DOHH2 (cell line): ENCODE results near the gene METTL26.

ENCODE experiments used
- H3F3A ChIP-seq: fragments of 200-600 bp; sonication (generic), shearing (Covaris generic); 2 replicates; pipeline ENCODE4 v1.6.0; 2016; ENCODE audit warnings: antibody characterized with exemption, mild to moderate bottlenecking; ENCODE audit not compliant: control insufficient read depth, insufficient read depth
- H3K27ac ChIP-seq: fragments of 200-600 bp; sonication (generic); 2 replicates; pipeline ENCODE4 v1.5.1; 2014; ENCODE audit warnings: low read depth, mild to moderate bottlenecking, low read length, moderate library complexity
- H3K27me3 ChIP-seq: fragments of 200-600 bp; sonication (generic); 2 replicates; pipeline ENCODE4 v1.6.1; 2014; ENCODE audit warnings: mild to moderate bottlenecking, low read length, mixed read lengths; ENCODE audit not compliant: control insufficient read depth
- H3K36me3 ChIP-seq: fragments of 200-600 bp; sonication (generic); 2 replicates; pipeline ENCODE4 v1.6.1; 2014; ENCODE audit warnings: mild to moderate bottlenecking, low read length, moderate library complexity, mixed read lengths; ENCODE audit not compliant: control insufficient read depth
- H3K4me1 ChIP-seq: fragments of 200-600 bp; sonication (generic); 2 replicates; pipeline ENCODE4 v1.6.1; 2014; ENCODE audit warnings: mild to moderate bottlenecking, low read length, mixed read lengths; ENCODE audit not compliant: control insufficient read depth
- H3K4me2 ChIP-seq: fragments of 200-600 bp; sonication (generic); 2 replicates; pipeline ENCODE4 v1.6.0; 2014; ENCODE audit warnings: mild to moderate bottlenecking, low read length, moderate library complexity
- H3K4me3 ChIP-seq: fragments of 200-600 bp; sonication (generic); 2 replicates; pipeline ENCODE4 v1.5.1; 2014; ENCODE audit warnings: mild to moderate bottlenecking, low read length, mixed read lengths
- H3K79me2 ChIP-seq: fragments of 200-600 bp; sonication (generic); 2 replicates; pipeline ENCODE4 v1.6.1; 2014; ENCODE audit warnings: mild to moderate bottlenecking, low read length, mixed read lengths; ENCODE audit not compliant: control insufficient read depth
- H3K9me2 ChIP-seq: fragments of 200-600 bp; sonication (generic); replicated peaks from 2 replicates; pipeline ENCODE4 v1.6.1; 2014; ENCODE audit warnings: mild to moderate bottlenecking, low read length, mixed read lengths; ENCODE audit not compliant: control insufficient read depth
- H3K9me3 ChIP-seq: fragments of 200-600 bp; sonication (generic); 2 replicates; pipeline ENCODE4 v1.6.1; 2014; ENCODE audit warnings: antibody characterized with exemption, low read length, mixed read lengths; ENCODE audit not compliant: control insufficient read depth, insufficient read depth
- H4K20me1 ChIP-seq: fragments of 200-600 bp; sonication (generic); 2 replicates; pipeline ENCODE4 v1.6.0; 2014; ENCODE audit warnings: low read depth, mild to moderate bottlenecking, antibody characterized with exemption, low read length, moderate library complexity; ENCODE audit not compliant: control insufficient read depth, insufficient read depth
- CTCF ChIP-seq: fragments of 200-600 bp; sonication (generic); IDR thresholded peaks from one replicate; pipeline ENCODE4 v1.5.1; 2014; ENCODE audit warnings: antibody characterized with exemption, mild to moderate bottlenecking, low read depth, low read length; ENCODE audit not compliant: poor library complexity, severe bottlenecking
- EZH2phosphoT487 ChIP-seq: fragments of 200-600 bp; sonication (generic); IDR thresholded peaks from 2 replicates; pipeline ENCODE4 v1.6.1; 2017; ENCODE audit warnings: borderline replicate concordance, mild to moderate bottlenecking, antibody characterized with exemption, low read length, moderate library complexity, mixed read lengths

The METTL26 gene

GRCh38 chr16:683396-684070 lies 47.4 kb upstream of the METTL26 start:
- H3K4me2 ChIP-seq, result peak overlapping the region; percentile 97
- peaks cover 59% of the 10 kb centered on the region for H3K36me3 ChIP-seq
- H3K4me3 ChIP-seq, result peak overlapping the region; percentile 93
- H3K4me1 ChIP-seq, result peaks cover 46% of the 10 kb centered on the region
- H3K27me3 ChIP-seq, result no peaks in the 10 kb centered on the region
- H3K79me2 ChIP-seq, result peaks cover 41% of the 10 kb centered on the region
- H3F3A ChIP-seq, result no peaks in the 10 kb centered on the region; the same call in 1 of the 2 replicates
- H3K9me2 ChIP-seq, result no peaks in the 10 kb centered on the region
- TF ChIP-seq EZH2phosphoT487 (no peak), CTCF (no peak)
- H3K27ac ChIP-seq, result 0 out of 2 replicates have a peak overlapping the region, but pooled peaks have one; percentile 18
- peaks cover 19% of the 10 kb centered on the region for H4K20me1 ChIP-seq
- no peaks in the 10 kb centered on the region for H3K9me3 ChIP-seq

- Histone ChIP-seq H3K9me3 (no peaks in the 10 kb centered on the region), H3K36me3 (peaks cover 57% of the 10 kb centered on the region), H3F3A (no peaks in the 10 kb centered on the region; the same call in 1 of the 2 replicates), H3K4me2 (peak overlapping the region; percentile 97), H3K4me1 (peaks cover 45% of the 10 kb centered on the region), H3K27ac (no peak overlapping the region), H3K4me3 (peak overlapping the region; percentile 93), H3K9me2 (no peaks in the 10 kb centered on the region), H4K20me1 (peaks cover 19% of the 10 kb centered on the region), H3K79me2 (peaks cover 36% of the 10 kb centered on the region), H3K27me3 (no peaks in the 10 kb centered on the region)
- TF ChIP-seq EZH2phosphoT487, result no peak
- no peak for TF ChIP-seq CTCF
Observed at GRCh38 chr16:682493-683395, 46.6 kb upstream of the METTL26 start.

- Histone ChIP-seq H3K4me2 (peak overlapping the region; percentile 97), H3K9me3 (no peaks in the 10 kb centered on the region), H3K36me3 (peaks cover 52% of the 10 kb centered on the region), H3F3A (no peaks in the 10 kb centered on the region; the same call in 1 of the 2 replicates), H3K79me2 (peaks cover 36% of the 10 kb centered on the region), H3K4me3 (peak overlapping the region; percentile 98), H3K27me3 (no peaks in the 10 kb centered on the region), H3K4me1 (peaks cover 45% of the 10 kb centered on the region), H3K27ac (no peak overlapping the region), H3K9me2 (no peaks in the 10 kb centered on the region), H4K20me1 (peaks cover 19% of the 10 kb centered on the region)
- TF ChIP-seq EZH2phosphoT487, result no peak
- no peak for TF ChIP-seq CTCF
Observed at GRCh38 chr16:681746-682427, 45.8 kb upstream of the METTL26 start.
